H1 (cell line): ENCODE data around the gene KCTD21.

ENCODE experiments used
- CBX5 ChIP-seq: fragments of 300-800, 300-1000 bp; sonication (generic); IDR thresholded peaks from 2 replicates; pipeline ENCODE4 v1.7.1; 2016; ENCODE audit warnings: antibody characterized with exemption, low read length, low read depth
- CTCF ChIP-seq, 3 experiments: IDR thresholded peaks; 1 replicate in 2 of 3; 2 replicates in 1 of 3; pipeline versions ENCODE4 v1.5.1 to v1.6.1; 2011; ENCODE audit warnings: low read length in 3 of 3, mild to moderate bottlenecking in 3 of 3, inconsistent platforms in 2 of 3, low read depth in 1 of 3, moderate library complexity in 1 of 3; ENCODE audit not compliant: insufficient read depth in 1 of 3; ENCODE audit errors: control extremely low read depth in 1 of 3
- HDAC2 ChIP-seq, 2 experiments: fragments of 300-600 bp in 1 of 2; sonication (generic) in 1 of 2; IDR thresholded peaks; 2 replicates each; pipeline ENCODE4 v1.6.1; 2011 to 2012; ENCODE audit warnings: low read depth in 2 of 2, low read length in 2 of 2, mild to moderate bottlenecking in 2 of 2, moderate library complexity in 2 of 2, borderline replicate concordance in 1 of 2, inconsistent platforms in 1 of 2
- HDAC6 ChIP-seq: IDR thresholded peaks from one replicate; pipeline ENCODE4 v1.7.1; 2012; ENCODE audit warnings: low read depth, mild to moderate bottlenecking, inconsistent platforms, low read length, moderate library complexity
- MAX ChIP-seq: IDR thresholded peaks from 2 replicates; pipeline ENCODE4 v1.6.1; 2012; ENCODE audit warnings: inconsistent platforms
- PHF8 ChIP-seq: fragments of 200-600 bp; sonication (generic); conservative IDR thresholded peaks from 2 replicates; pipeline ENCODE4 v1.7.1; 2012; ENCODE audit warnings: low read depth, mild to moderate bottlenecking, inconsistent platforms, low read length, moderate library complexity
- POLR2A ChIP-seq, 2 experiments: IDR thresholded peaks; 1 replicate in 1 of 2; 2 replicates in 1 of 2; pipeline ENCODE4 v1.6.1; 2011; ENCODE audit warnings: low read depth in 2 of 2, low read length in 2 of 2, mild to moderate bottlenecking in 2 of 2; ENCODE audit errors: control extremely low read depth in 1 of 2
- POLR2AphosphoS5 ChIP-seq: IDR thresholded peaks from 2 replicates; pipeline ENCODE4 v1.6.1; 2011; ENCODE audit warnings: low read depth, low read length
- RBBP5 ChIP-seq: IDR thresholded peaks from 2 replicates; pipeline ENCODE4 v1.7.1; 2012; ENCODE audit warnings: low read depth, mild to moderate bottlenecking, inconsistent platforms, low read length, moderate library complexity, borderline replicate concordance
- RXRA ChIP-seq: IDR thresholded peaks from 2 replicates; pipeline ENCODE4 v1.6.1; 2011; ENCODE audit warnings: low read depth, mild to moderate bottlenecking, low read length, moderate library complexity; ENCODE audit not compliant: insufficient read depth
- SIN3A ChIP-seq, 2 experiments: IDR thresholded peaks in 1 of 2; conservative IDR thresholded peaks in 1 of 2; 2 replicates each; pipeline ENCODE4 v1.6.1; 2011 to 2012; ENCODE audit warnings: low read length in 2 of 2, improper control_type of control experiment in 1 of 2, low read depth in 1 of 2, mild to moderate bottlenecking in 1 of 2
- TCF12 ChIP-seq: IDR thresholded peaks from 2 replicates; pipeline ENCODE4 v1.6.1; 2011; ENCODE audit warnings: low read depth, mild to moderate bottlenecking, low read length

GRCh38 chr11:78150346-78150745, 38.1 kb downstream of the KCTD21 start:
- no peak for TF ChIP-seq SIN3A (conservative IDR thresholded peaks at IDR 0.05 in 1 of 2, IDR thresholded peaks at IDR 0.05 in 1 of 2; ENCODE audit: low read depth in 1 of 2, low read length in 2 of 2)
- no peak for TF ChIP-seq CTCF (IDR thresholded peaks at IDR 0.05; ENCODE audit: control extremely low read depth in 1 of 3, insufficient read depth in 1 of 3, low read depth in 1 of 3, low read length in 3 of 3)
- no peak for TF ChIP-seq HDAC6
- TF ChIP-seq RBBP5: no peak
- TF ChIP-seq PHF8: no peak
- no peak for TF ChIP-seq POLR2AphosphoS5
- TF ChIP-seq MAX: no peak
- TF ChIP-seq TCF12: no peak
- no peak for TF ChIP-seq POLR2A (IDR thresholded peaks at IDR 0.05; ENCODE audit: control extremely low read depth in 1 of 2, low read depth in 2 of 2, low read length in 2 of 2)
- no peak for TF ChIP-seq HDAC2 (IDR thresholded peaks at IDR 0.05; ENCODE audit: borderline replicate concordance in 1 of 2, low read depth in 2 of 2, low read length in 2 of 2)
- TF ChIP-seq RXRA: no peak
- no peak for TF ChIP-seq CBX5
